ENCODE results near the gene MIA.
"Not testable (repeated sequence)": the region's sequence is repeated elsewhere in the genome, so short reads cannot be mapped to it uniquely, and the experiment has no call there.

MIA gene

GRCh38 chr19:40774916-40775631, at the start of gene MIA:
MIA (plus strand) TSS chr19:40775521; CDS start chr19:40775543, 22 bp downstream.
- no peak for DNase-seq (ENCODE audit: low spot score)

DNA sequence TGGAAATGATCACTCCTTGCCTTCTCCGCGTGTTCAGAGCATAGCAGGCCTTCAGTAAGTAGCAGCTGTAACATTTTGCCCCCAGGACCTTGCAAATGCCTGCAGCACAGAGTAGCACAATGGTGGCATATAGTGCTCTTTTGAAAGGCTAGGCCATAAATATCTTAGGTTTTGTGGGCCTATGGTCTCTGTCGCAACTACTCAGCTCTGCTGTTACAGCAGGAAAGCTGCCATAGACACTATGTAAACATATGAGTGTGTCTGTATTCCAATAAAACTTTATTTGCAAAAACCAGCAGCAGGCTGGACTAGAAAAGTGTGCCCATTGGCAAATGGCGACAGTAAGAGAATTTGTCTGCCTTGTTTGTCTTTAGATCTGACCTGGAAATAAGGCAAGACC, 49.0 kb upstream of the MIA start:
- DNase-seq (ENCODE audit: low spot score): no peak

DNA sequence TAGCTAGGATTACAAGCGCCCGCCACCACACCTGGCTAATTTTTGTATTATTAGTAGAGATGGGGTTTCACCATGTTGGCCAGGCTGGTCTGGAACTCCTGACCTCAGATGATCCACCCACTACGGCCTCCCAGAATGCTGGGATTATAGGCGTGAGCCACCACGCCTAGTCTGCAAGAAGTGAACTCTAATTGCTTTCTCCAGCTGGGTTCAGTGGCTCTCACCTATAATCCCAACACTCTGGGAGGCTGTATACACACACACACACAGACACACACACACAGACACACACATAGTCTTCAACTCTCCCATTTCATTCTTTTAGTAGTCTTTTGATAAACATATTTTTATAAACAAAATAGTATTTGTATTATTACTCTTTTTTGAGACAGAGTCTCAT, 45.3 kb upstream of the MIA start:
- not testable (repeated sequence) for DNase-seq (ENCODE audit: low spot score)

DNA sequence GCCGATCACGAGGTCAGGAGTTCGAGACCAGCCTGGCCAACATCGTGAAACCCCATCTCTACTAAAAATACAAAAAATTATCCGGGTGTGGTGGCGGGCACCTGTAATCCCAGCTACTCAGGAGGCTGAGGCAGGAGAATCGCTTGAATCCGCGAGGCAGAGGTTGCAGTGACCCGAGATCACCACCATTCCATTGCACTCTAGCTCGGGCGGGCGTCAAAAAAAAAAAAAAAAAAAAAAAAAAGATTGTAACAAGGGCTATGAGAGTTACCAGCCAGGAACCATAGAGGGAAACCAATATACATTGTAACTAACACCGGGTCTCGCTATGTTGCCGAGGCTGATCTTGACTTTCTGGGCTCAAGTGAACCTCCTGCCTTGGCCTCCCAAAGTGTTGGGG, 43.0 kb upstream of the MIA start:
- DNase-seq (ENCODE audit: low spot score): not testable (repeated sequence)

- DNase-seq (ENCODE audit: low spot score): no peak
Measured at GRCh38 chr19:40733149-40733548, 42.2 kb upstream of the MIA start.

GRCh38 chr19:40735013-40735771, 40.1 kb upstream of the MIA start:
- DNase-seq (ENCODE audit: low spot score): no peak

GRCh38 chr19:40736661-40737060, 38.7 kb upstream of the MIA start:
- DNase-seq (ENCODE audit: low spot score): no peak

DNA sequence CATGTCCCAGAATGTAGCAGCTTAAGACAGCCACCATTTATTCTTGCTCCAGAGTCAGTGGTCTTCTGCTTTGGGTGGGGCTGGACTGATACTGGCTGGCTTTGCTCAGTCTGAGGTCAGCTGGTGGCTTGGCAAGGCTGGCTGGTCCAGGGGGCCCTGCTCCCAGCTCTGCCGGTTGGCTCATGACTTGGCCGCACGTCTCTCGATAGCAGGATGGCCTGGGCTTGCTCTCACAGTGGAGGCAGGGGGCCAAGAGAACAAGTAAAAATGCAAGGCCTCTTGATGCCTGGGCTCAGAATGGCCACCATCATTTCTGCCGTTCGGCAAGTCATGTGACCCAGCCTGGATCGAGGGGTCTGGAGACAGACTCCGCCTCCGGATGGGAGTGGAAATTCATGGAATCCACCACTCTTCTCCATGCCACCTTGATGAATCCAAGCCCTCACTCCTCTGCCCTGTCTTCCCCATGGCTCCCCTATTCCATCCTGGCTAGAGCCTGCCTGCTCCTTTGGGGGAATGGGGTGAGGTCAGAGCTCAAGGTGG, 38.1 kb upstream of the MIA start:
- DNase-seq (ENCODE audit: low spot score): no peak

GRCh38 chr19:40739030-40739839, 36.1 kb upstream of the MIA start:
- DNase-seq (ENCODE audit: low spot score): no peak

DNA sequence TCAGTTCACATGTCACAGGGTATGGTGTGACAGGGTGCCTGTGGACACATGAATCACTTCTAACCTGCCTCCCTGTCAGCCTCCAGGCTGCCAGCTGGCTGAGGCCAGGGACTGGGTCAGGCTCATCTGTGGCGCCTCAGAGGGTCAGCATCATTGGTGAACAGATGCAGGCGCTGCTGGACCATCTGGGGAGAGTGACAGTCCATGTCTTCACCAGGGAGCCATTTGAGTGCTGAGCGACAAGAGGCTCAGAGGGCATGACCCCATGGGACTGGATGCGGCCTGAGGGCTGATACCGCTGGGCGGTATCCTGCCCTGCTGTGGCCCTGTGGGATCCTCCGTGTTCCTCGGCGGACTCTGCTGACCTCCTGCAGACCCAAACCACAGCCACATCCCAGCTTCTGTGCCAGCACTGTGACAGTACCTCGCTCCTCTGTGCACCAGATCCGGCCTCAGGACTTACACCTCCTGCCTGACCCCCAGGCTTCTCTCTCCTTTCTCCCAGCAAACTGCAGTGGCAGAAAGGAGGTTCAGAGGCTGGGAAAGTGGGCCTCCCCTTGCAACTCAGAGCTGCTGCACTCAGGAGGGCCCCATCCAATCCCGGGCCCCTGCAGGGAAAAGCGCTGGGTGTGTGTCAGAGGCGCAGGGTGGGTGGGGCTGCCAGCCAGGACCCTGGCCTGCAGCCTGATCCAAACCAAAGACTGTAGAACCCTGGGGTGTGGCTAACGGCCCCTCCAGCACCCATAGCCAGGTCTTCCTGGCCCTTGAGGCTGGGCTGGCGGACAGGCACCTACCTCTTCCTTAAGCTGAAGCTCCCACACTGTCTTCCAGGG, 35.2 kb upstream of the MIA start:
- DNase-seq (ENCODE audit: low spot score): no peak

- DNase-seq (ENCODE audit: low spot score): peak; percentile 82
Measured at GRCh38 chr19:40740747-40741146, 34.6 kb upstream of the MIA start.

GRCh38 chr19:40741527-40742390, 33.6 kb upstream of the MIA start:
- no peak for DNase-seq (ENCODE audit: low spot score)

DNA sequence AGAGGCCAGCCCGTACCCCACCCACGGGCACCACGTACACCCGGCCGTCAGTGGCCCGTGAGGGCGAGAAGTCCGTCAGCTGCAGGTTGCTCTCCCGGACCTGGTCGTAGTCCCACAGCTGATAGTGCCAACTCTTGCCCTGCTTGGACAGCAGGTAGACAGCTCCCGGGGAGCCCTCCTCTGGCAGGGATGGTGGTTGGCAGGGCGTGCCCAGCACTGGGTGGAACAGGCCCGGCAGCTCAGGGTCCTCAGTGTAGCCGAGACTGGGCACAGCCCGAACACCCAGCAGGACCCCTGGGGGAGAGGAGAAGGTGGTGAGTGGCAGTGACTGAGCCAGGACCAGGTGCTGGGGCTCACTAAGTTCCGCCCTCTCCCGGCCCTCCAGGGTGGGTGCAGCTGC, 32.8 kb upstream of the MIA start:
- DNase-seq (ENCODE audit: low spot score): no peak

GRCh38 chr19:40742886-40743285, 32.4 kb upstream of the MIA start:
- DNase-seq (ENCODE audit: low spot score): no peak

DNA sequence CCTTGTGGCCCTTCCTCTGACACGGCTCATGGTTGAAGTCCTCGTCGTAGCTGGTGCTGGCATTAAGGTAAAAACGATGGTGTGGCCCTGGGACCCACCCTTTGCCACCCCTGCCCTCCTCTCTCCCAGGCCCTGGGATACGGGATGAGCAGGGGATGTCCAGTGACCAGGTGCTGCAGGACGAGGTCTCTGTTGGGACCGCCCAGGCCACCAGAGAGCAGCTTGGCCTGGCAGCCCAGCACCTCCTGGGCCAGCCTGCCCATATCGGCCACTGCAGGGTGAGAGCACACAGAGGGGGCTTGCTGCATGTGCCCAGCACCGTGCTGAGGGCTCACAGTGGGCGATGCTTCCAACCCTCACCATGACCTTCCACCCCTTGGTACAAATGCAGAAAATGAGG, 31.4 kb upstream of the MIA start:
- DNase-seq (ENCODE audit: low spot score): no peak

GRCh38 chr19:40744554-40745401, 30.5 kb upstream of the MIA start:
- DNase-seq (ENCODE audit: low spot score): no peak

DNA sequence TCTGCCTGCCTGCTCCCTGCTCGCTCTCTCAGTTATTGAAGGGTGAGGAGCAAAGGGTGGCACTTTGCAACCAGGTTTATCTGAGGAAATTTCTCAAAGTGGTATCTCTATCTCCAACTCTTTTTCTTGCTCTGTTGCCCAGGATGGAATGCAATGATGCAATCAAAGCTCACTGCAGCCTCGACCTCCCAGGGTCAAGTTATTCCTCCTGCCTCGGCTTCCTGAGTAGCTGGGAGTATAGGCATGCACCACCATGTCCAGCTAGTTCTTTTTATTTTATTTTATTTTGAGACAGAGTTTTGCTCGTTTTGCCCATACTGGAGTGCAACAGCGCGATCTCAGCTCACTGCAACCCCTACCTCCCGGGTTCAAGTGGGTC, 29.9 kb upstream of the MIA start:
- no peak for DNase-seq (ENCODE audit: low spot score)

DNA sequence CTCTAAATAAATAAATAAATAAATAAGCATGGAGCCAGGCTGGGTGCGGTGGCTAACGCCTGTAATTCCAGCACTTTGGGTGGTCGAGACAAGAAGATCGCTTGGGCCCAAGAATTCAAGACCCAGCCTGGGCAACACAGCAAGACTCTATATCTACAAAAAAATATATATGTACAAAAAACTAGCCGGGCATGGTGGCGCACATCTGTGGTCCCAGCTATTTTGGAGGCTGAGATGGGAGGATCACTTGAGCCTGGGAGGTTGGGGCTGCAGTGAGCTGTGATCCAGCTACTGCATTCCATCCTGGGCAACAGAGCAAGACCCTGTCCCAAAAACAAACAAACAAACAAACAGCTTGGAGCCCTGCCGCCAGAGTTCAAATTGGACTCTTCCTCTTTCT, 27.8 kb upstream of the MIA start:
- no peak for DNase-seq (ENCODE audit: low spot score)

GRCh38 chr19:40750058-40750873, 25.1 kb upstream of the MIA start, which contains the start of gene ACTMAP:
ACTMAP (minus strand) TSS chr19:40750477; CDS start chr19:40749803, 674 bp downstream.
- peak; percentile 99 for DNase-seq (ENCODE audit: low spot score)

Data from AG08395 (cell line).